HG02970 (cell line): Measurements from ENCODE around the gene ITGB2.

Source experiments
- ATAC-seq: cut with Tn5 transposase; IDR thresholded peaks from one replicate; pipeline ENCODE4 v1.9.1; 2021; ENCODE audit warnings: mild to moderate bottlenecking, moderate library complexity, moderate number of reproducible peaks; ENCODE audit not compliant: unreplicated experiment, low FRiP score

The ITGB2 gene

DNA sequence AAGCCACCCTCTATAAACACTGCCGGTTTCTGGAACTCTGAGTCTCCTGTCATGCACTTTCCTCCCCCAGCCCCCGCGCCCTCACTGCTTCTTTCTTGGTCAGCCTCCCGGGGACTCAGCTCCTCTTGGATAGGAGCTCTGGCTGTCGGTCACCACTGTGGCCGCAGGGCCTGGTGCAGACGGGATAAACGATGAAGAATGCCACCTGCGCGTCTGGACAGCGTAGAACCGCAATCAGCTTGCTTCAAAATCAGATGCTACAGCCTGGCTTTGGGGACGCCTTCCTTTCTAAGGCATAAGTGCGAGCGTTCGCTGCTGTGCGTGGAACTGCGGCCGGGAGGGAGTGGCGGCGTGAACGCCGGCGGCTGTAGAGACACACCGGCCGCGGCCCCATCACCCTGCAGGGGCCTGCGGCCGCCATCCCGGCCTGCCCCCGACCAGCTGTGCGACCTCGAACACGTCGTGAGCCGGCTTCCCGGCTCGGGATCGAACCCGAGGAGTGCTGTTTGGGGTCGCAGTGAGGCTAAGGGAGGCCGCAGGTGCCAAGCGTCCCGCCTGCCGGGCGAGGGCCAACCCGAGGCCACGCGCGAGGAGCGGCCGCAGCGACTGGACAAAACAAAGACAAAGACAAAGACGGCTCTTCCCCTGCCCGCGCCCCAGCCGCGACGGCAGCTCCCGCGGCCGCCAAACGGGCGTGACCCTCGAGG is 47.9 kb downstream of the ITGB2 start:
- no peak for ATAC-seq

DNA sequence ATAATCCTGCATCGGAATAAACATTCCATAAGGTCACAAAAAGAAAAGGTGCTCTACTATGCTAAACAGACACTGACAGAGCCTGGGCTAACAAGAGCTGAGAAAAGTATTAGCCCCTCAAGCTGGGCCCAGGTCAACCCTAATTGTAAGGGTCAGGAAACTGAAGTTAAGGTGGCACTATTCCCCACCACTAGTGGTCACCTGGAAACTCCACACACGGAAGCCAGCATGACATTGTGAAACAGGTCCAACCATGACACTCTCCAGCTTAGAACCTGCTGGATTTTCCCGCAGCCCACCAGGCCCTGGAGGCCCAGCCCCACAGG is 48.4 kb downstream of the ITGB2 start:
- no peak for ATAC-seq

DNA sequence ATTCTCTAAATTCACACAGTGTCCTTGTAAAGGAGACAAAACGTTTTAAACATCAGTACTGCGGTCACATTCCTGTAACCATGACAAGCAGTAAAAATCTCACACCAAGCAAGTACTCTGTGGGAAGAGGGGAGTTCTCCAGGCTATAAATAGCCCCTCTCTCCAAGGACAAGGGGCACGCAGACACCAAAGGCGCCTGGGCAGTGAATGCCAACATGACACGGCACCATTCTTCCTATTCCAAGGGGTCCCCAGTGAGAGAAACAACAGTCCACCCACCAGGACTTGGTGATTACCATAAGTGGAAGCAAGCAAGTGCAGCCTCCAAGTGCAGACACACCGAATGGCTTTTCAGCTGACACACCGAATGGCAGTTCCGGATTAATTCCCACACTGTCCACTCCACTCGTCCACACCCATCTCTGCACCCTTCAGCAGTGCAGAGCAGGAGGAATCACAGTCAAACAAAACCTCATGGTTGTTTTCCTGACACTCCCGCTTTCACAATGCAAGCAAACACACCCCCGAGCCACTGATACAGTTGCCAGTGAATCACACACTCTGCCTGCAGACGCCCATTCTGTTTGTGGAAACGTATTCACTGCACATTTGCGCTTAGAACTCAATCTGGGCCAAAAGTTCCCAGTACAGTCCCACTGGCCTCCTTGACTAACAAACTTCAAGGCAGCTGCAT is 49.0 kb downstream of the ITGB2 start:
- ATAC-seq = no peak

DNA sequence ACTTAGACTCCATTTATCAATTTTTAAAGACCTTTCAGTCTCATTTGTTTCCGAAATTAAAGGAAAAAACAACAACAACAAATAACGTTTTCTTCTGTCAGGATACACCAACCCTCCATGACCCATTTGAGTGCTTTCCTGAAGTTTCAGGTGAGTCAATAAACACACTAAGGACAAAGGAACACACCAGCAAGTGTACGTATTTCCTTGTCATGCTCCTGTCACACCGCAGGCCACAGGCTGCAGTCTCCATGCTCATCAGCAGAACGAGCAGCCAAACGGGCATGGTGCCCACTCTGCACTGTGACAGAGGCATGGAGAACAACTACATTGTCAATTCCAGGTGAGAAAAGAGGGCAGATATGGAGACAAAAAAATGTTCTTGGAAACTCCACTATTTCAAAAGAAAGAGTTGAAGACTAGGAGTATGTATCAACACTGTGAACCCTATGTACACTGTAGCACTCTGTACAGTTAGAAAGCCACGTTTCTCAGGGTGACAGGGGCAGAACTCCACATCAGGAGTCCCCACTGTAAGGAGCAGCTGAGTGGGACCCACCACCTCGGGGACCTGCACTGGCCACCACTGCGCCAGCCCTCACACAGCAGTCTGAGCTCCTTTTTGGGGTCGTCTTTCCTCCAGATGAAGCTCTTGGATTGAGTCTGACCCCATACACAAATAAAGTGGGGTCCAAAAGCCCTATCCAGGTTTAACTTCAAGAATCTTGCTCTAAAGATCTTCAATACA is 49.8 kb downstream of the ITGB2 start:
- ATAC-seq = no peak

DNA sequence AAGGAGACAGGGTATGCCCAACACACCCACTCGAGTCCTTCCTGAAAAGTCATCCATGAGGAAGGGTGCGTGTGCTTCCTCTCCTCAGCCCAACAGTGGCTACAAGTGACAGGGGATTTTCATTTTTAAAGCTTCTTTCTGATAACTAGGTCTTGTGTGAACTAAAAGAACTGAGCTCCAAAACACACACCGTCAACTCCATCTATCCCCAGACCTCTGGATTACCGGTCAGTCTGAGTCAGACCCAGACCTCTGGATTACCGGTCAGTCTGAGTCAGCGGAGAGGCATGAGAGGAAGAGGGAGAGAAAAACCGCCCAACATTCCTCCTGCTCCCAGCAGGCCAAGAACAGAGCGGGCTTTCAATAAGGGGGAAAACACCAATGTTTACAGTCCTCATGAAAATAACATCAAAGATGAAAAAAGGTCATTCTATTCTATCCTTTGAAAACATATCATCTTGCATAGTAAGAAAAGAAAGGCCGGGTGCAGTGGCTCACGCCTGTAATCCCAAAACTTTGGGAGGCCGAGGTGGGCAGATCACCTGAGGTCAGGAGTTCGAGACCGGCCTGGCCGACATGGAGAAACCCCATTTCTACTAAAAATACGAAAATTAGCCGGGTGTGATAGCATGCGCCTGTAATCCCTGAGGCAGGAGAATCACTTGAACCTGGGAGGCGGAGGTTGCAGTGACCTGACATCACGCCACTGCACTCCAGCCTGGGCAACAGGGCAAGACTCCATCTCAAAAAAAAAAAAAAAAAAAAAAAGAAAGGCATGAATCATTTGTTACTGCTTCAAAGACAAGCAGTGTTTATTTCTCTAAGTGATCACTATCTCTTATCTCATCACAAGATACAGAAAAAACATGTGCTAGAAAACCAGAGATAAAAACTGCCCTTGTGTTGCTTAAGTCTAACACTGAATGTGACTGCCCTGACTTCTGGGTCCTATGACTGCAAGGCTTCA is 50.6 kb downstream of the ITGB2 start:
- no peak for ATAC-seq

DNA sequence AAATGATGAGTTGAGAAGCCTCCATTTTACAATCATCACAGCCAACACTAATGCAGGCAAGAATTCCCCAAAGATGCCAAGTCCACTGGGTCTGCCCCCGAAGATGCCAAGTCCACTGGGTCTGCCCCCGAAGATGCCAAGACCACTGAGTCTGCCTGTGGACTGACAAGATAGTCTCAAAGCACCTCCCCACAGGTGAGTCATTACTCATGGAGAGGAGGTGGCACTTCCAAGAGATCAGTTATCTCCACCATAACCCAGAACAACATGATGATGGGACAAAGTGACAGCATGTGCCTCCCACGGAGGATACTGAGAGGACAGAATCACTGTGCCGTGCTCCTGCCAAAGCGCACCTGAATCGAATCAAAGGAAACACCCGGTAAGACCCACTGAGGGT is 52.0 kb downstream of the ITGB2 start:
- no peak for ATAC-seq

DNA sequence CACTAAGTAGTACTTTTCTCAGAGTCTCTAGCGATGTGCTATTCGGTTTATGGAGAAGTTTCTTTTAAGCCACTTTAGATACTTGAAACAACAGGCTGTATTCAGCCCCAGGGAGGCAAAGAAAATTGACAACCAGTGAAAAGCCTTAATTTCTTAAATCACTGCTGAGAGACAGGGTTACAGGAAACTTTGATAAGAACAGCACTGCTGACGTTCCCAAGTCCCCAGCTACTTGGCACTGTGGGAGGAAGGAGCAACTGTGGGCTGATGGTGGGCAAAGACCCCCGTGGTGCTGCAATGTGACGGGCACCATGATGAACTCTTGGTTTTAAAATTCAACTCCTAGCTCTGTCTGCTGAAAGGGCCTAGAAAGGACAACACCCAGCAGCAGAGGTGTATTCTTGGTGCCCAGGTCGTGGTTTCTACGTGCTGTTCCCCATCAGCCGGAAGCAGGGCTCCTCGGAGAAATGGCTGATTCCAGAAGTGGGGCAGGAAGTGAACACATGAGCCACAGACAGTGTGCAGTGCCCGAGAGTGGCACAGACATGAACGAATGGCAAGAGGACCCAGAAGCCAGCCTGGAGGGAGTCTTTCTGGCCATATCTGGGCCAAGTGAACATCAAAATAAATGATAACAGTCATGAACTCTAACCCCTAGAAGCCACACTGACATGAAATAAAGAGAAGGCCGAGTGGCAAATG is 52.5 kb downstream of the ITGB2 start:
- no peak for ATAC-seq

DNA sequence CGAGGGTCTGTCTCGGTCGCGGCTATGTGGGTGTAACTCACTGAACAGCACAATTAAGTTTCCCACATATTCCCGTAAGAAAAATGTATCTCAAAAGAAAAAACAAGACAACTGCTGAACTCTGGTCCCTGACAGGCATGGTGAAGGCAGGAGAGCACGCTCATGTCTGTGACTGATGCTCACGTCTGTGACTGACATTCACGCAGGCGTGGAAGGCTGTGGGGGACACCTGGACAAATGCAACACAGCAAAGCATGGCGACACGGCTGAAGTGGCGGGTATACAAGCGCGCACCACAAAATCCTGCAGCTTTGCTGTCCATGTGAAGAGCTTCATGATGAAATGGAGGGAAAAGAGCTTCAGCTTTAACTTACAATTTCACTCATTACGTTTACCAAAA is 53.2 kb downstream of the ITGB2 start:
- ATAC-seq = no peak

DNA sequence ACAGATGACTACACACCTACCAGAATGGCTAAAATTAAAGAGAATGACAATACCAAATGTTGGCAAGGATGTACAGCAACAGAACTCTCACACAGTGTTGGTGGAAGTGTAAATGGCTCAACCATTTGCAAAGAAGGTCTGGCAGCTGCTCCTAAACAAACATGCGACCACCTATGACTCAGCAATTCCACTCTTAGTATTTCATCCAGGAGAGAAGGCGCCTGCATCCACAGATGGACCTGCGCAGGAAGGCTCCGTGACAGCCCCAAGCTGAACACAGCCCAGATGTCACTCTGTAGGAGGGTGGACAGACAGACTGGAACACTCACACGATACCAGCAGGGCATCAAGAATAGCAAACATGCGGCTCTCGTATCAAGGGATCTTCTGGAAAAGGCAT is 53.9 kb downstream of the ITGB2 start:
- ATAC-seq = no peak

DNA sequence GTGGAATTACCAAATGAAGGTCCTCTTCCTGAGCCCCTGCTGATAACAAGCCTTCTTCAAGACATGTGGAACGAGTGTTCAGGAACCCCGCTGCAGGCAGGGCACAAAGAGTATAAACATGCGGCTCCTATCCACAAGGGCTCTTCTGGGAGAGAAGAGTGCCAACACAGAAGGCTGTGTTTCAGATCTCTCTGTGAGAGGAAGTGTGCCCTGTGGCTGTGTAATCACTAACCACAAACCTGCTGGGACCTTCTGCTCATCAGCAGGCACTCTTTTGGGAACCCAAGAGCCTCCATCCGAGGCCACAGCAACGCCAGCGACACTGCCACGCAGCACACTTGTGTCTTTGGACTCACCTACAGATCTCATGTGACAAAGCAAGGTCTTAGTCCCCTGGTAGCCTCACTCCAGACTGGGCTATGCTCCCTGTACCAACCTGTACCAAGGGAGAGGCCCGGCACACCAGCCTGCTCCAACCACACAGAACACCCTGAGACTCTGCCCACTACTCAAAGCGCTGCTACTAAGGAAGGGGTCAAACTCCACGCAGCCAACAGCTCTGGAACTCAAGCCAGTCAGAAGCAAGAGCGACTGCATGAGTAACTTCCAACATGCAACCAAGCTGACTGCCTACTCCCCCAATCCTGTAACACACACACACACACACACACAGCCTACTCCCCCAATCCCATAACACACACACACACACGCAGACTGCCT is 55.0 kb downstream of the ITGB2 start:
- no peak for ATAC-seq

DNA sequence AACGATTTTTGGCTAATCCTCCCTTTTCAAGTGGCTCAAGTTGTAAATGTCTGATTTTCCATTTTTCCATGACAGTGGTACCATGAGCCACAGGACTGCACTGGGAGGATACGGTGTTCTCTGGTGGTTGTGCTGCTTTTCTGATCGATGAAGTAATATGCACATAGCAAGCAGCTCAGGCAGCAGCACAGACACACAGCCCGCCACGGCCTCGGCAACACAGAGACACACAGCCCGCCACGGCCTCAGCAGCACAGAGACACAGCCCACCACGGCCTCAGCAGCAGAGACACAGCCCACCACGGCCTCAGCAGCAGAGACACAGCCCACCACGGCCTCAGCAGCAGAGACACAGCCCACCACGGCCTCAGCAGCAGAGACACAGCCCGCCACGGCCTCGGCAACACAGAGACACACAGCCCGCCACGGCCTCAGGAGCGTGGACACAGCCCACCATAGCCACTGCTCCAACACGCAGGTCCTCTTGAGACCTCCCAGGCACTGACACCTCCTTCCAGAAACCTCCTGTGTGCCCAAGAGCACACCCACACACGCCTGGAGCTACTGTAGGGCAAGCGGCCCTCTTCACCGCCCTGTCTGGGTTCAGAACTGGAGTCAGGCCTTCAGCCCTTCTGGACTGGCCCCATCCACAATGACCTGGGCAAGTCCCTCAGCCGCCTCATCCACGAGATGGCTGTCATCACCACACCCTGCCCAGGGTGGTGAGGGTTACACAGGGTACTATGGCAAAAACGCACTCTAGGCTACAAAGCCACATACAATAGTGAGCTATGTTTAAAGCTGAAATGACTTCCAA is 57.6 kb downstream of the ITGB2 start:
- no peak for ATAC-seq

DNA sequence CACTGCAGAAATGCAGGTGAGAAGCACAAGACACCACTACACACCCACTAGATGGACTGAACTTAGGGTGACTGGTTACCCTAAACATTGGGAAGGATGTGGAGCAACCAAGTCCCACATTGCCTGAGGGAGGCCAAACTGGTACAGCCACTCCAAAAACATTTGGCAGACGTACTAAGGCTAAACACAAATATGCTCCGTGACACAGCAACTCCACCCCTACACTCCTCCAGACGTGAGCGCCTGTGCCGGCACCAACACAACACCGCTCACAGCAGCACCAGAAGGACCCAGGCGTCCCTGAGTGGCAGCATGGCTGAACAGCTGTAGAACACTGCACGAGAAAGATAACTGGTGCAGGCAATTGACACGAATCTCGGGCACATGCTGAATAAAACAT is 61.9 kb downstream of the ITGB2 start:
- no peak for ATAC-seq

DNA sequence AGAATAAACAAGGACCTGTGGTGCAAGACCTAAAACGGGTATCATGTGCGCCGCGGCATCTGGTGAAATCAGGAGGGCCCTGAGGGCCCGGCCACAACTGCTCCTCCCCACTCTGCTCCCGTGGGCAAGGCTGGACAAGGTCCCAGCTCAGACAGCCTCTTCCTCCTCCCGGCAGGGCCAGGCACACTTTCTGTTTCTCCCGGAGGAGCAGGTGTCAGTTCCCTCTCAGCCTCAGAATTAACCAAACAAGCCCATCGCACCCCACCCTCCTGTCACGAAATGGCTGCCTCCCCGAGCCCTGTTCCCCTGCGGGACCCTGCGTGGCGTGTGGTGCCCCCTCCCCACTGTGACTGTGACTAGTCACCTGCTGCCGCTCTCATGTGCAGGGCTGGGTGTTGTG is 62.4 kb downstream of the ITGB2 start:
- no peak for ATAC-seq

DNA sequence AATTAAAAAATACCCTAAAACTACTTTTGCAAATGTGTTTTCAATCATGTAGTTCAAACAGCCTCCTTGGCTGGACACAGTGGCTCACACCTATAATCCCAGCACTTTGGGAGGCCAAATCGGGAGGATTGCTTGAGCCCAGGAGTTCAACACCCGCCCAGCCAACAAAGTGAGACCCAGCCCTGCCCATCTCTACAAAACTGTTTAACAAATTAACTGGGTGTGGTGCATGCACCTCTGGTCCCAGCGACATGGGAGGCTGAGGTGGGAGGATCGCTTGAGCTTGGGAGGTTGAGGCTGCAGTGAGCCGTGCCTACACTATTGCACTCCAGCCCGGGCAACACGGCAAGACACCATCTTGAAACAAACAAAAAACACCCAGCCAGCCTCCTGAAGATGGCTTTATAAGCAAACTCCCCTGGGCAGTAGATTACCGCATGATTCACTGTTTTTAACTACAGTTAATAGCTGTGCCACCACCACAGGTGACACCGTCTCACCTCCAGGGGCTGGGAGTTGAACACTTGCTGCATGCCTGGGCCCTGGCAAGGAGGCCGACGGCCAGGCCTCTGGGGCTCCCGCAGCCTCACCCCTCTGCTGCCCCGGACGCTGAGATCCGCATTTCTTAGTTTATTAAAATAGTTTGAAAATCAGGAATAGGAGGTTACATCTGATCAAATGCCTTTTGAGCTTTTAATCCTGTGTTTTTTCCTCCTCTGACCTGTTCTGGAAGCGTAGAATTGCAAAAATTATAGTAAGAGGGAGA is 63.4 kb downstream of the ITGB2 start:
- no peak for ATAC-seq

DNA sequence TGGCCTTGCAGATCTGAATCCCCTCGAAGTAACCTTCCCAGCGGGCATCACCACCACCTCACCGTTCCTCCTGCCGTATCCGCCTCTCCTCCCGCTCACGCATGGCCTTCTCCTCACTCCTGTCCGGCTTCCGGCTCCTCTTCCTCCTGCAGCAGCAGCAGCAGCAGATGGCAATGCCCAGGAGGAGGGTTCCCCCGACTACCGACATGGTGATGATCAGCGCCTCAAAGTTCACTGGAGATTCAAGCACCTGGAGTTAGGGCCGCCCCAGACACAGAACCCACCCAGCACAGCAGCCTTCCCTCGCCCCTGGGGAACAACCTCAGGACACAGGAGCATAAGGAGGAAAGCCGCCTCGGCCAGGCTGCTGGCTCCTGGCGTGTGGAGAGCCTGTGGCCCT is 64.6 kb downstream of the ITGB2 start:
- no peak for ATAC-seq

DNA sequence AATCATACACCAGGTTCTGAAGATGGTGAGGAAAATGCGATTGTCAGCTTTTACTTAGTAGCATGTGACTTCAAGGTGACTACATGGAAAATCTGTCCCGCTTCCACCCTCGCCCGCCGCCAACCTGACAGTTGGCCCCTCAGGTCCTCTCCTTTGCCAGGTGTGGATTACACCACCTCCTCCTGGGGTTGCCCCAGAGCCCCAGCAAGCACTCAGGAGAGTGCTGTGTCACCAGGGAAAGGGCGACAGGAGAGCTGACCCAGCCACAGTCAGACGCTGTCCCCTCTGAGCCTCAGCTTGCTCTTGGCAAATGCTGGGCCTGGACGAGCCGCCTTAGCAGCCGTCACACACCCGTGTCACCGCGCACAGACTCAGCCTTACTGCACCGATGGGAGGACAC is 65.1 kb downstream of the ITGB2 start:
- no peak for ATAC-seq

DNA sequence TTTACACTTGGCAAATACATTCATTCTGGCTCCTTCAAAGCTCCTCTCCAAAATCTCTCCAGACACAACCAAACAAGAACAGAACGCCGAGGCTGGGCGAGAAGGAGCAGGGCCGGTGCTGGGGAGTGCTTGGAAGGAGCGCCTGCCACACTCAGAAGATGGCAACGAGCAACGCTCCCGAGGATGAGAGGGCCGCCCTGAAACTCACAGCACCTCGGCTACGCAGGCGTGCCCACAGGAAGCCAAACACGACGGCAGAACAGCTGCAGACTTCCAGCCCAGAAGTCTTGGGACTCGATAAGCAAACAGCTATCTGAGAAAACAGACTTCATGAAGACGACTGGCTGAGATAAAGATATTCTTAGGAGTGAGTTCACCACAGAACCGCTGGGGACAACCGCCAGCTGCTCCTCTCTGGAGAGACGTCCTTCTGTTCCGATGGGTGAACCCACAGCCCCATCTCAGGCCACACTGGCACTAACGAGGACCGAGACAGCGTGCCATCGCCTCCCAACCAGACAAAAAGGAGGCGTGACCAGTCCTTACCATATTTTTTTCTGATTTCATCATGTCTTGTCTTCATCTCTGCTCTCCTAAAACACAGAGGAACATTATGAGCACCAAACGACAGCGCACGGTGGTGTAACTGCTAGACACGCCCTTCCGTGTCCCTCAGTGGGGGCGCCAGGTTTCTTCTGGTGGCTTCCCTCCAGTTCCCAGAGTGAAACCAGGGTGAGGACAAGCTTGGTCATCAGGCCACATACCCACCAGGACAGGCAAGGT is 65.8 kb downstream of the ITGB2 start:
- ATAC-seq = no peak
